IPS-18c (cell line): ENCODE measurements around the gene RIPK4.

Experiments
- H3K4me3 ChIP-seq: 2 replicates; pipeline ENCODE4 v1.7.0; 2013; ENCODE audit warnings: low read depth, mild to moderate bottlenecking, low read length, moderate library complexity; ENCODE audit not compliant: insufficient read depth
- H3K9me3 ChIP-seq: one replicate; pipeline ENCODE4 v1.6.1; 2013; ENCODE audit warnings: mild to moderate bottlenecking, low read length, moderate library complexity; ENCODE audit not compliant: control insufficient read depth, insufficient read depth

The RIPK4 gene

DNA sequence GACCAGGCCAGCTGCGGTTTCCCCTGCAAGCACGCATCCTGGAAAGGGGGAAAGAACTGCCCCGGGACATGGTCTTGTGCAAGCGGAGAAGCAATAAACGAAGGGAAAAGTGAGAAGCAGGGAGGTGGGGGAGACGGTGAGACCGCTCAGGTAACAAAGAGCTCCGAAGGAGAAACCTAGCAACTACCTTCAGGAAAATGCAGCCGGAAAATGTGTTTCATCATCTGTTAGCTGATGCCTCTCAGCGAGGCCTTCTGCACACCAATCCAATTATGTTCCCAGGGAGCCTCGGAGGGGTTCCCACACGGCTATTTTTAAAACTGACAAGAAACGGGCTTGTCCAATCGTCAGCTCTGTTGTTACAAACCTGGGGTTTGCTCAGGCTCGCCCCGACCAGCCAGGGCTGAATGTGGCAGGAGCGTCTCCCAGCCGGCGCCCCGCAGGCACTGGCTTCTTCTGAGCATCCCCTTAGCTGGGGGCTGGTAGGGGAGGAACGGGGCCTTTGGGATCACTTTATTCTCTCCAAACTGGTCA, 3.4 kb downstream of the RIPK4 start:
- H3K9me3 ChIP-seq: peaks cover 2% of the 10 kb centered on the region
- H3K4me3 ChIP-seq: peak overlapping the region; percentile 38

DNA sequence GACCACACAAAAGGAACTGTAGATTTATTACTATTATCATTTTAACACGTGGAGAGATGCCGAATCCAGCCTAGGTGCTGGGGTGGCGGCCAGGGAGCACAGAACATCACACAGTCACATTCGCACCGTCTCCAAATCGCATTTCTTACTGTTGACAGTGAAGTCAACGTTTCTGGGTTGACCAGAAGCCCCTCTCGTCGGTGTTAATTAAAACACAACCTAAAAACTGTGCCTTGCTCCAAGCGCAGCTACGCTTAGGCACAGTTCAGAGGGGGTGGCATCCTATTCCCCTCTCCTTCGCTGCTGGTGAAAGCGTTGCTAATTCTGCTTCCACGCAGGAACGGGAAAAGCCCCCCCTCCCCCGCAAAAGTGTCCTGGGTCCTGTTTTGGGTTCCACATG, 4.1 kb downstream of the RIPK4 start:
- Histone ChIP-seq H3K9me3 (peaks cover 1% of the 10 kb centered on the region), H3K4me3 (peak overlapping the region; percentile 42)

DNA sequence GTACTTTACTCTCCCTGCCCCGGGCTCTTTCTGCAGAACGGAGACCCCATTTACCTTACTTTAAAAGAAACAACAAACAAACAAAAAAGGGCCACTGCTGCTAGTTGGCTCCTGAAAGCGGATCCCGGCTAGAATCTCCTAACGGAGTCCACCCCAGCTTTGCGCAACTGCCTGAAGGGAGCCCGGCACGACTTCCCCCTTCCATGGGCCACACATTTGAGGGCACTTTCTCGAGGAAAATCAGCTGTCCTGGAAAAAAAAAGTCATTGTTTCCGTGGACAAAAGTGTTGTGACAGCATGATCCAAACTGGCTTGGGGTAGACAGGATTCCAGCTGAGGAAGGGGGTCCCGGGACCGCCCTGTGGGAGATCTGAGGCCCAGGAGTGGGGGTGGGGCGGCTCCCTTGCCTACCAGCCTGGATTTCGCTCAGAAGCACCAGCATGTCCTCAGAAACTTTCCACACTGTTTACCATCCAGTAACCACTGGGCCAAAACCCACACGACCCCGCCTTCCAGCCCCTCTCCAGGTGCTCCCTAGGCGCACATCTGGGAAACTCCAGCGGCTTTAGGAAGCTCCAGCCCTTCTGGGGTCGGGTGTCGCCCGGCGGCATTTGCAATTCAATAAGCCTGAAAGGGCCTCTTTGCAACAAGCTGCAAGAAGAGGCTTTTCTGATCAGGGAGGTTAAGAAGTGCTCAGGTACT, 4.8 kb downstream of the RIPK4 start:
- no peaks in the 10 kb centered on the region for H3K9me3 ChIP-seq
- peak overlapping the region; percentile 25; the same call in 1 of the 2 replicates for H3K4me3 ChIP-seq

DNA sequence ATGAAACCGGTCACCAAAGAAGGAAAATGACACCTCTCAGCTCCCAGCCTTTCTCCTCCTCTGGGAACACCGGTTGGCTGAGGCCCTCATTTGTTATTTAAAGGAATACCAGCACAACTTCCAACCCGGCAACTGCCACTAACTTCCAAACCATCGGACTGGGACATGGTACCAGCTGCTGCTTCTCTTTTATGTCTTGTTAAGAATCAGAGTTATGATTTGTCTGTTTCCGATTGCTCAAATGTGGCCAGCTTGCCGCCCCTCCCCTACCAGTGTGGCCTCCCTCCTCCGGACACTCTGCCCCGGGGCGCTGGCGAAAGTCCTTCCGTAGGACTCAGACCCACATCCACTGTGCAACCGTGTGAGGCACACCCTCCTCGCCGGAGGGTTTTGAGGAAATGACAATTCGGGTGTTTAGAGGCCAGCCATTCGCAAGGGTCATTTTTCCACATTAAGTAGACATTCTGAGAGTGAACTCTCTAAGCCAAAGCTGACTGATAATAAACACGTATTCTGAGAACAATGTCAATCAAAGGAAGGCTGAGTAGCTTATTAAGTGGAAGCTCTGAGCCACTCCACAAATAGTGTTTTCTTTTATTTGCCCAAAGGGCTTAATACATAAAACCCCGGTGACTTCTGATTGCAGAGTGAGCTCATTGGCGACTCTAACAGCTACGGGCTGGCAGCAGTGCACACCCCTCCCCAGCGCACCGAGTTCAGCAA, 5.5 kb downstream of the RIPK4 start:
- no peaks in the 10 kb centered on the region for H3K9me3 ChIP-seq
- peak overlapping the region; percentile 25 for H3K4me3 ChIP-seq

DNA sequence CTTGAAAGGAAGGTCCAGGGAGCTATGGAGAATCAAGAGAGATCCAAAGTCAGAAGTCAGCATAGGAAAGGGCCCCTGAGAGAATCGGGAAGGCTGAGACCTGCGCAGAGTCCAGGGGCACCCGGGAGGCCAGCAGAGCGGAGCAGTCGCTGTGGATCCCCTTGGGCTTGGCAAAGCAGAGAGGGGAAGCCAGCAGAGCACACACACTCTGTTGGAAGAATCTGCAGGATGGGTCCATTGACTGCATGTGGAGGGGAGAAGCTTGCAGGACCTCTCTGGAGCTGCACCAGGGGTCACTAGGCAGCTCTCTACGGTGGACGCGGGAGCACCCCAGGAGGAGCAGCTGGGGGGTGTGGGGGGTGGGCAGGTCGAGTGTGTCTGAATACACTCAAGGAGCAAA, 6.4 kb downstream of the RIPK4 start:
- no peaks in the 10 kb centered on the region for H3K9me3 ChIP-seq
- no peak overlapping the region for H3K4me3 ChIP-seq

DNA sequence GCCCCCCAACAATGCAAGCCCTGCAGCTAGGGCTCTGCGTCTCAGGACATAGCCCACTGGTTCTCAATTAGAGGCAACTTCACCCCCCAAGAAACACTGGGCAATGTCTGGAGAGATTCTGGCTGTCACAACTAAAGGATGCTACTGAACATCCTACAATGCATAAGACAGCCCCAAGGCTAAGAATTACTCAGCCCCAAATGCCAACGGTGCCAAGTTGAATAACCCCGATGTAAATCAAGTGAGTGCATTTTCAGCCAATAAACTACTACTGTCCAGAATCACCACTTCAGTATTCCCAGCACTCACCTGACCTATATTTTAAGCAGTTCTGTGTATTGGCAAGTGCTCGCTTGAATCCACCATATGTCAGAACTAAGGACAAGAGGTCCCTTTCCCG, 6.9 kb downstream of the RIPK4 start:
- Histone ChIP-seq H3K4me3 (no peak overlapping the region), H3K9me3 (no peaks in the 10 kb centered on the region)

DNA sequence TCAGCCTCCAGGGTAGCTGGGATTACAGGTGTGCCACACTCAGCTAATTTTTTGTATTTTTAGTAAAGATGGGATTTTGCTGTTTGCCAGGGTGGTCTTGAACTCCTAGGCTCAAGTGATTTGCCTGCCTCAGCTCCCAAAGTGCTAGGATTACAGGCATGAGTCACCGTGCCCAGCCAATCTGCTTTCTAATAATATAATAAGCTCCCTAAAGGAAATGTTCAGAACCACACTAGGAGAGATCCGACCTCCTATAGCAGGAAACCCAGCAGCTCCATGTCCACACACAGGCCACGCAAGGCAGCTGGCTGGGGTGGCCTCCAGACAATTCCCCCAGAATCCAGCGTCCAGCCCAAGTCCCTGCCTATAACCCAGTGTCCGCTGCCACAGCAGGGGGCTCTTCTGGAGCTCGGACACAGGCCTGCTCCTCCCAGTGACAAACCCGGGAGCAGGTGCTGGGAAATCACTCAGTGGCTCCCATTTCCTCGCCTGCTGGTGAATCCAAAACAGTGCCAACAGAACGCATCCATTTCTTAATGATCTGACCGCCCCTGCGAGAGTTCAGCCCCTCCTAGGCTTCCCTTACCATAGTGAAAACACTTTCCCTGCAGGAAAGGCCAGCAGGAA, 7.5 kb downstream of the RIPK4 start:
- H3K4me3 ChIP-seq: no peak overlapping the region

DNA sequence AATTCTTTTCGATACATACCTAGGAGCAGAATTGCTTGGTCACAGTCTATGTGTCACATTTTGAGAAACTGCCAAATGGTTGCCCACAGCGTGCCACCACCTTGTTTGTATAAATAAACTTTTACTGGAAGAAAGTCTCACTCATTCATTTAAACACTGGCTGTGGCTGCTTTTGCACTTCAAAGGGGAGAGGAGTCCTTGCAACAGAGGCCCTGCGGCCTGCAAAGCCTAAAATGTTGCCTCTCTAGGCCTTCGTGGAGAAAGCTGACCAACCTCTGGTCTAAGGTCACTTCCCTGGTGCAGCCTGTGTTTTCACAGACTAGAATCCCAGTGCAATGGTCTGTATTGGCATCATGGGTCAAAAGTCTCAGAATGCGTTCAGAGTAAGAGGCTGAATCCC, 8.3 kb downstream of the RIPK4 start:
- no peak overlapping the region for H3K4me3 ChIP-seq
- H3K9me3 ChIP-seq: no peaks in the 10 kb centered on the region

More for the DNA sequence above, 7.5 kb downstream of the RIPK4 start:
- H3K9me3 ChIP-seq: no peaks in the 10 kb centered on the region

DNA sequence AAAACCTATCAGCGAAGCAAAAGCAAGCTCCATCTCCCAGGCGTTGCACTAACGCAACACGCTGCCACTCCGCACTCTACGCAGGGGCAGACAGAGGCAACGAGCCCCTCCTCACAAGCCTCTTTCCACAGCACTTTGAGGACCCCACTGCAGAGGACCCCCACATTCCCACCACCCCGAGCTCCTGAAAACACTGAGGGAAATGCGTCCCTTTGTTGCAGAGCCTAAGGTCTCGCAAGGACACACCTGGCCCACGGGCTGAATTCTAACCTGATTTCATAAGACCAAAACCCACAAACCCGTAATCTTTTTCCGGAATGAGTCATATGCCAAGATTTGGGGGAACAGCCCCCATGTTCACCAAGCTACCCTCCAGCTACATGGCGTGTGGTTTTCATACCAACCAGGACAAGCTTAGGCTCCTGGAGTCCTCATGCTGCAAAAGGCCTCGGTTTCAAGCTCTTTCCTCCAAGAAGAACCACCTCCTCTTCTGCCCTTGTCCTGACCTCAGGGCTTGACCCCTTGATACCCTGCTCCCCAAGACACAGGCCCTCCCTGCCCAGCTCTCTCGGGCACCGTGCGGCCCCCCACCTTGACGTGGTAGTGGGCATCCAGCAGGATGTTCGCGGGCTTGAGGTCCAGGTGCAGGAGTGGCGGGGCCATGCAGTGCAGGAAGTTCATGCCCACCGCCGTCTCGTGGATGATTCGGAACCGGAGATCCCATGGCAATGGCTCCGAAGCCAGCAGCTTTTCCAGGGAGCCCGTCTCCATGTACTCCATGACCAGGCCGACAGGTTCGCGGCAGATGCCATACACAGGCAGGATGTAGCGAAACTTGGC, 10.7 kb downstream of the RIPK4 start:
- Histone ChIP-seq H3K9me3 (no peaks in the 10 kb centered on the region), H3K4me3 (no peak overlapping the region)

DNA sequence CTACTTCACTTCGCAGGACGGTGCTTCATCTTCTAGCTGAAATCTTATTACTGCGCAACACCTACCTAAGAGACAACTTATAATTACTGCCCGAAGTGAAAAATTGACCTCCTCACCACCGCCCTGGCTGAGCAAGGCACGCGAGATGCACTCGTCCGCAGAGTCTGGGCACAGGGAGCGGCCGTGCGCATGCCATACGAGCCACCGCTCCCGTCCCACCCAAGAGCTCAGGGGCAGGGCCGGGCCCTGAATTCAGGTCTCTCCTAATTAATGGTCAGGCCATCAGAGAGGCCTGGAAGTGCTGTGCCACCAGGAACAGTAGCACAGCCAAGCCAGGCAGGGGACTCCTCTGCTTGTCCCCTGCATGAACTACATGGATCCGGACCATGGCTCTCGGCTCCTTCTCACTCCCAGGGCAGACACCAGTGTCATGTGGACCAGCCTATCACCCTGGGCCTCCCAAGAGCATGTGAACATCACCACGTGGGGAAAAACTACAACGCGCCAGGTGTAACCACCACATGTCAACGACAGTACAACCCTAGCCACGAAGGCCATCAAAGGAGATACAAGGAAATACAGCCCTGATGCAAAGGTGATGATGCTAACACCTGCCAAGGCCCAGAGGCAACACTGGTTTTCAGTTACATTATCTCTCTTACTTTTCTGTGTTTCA, 11.5 kb downstream of the RIPK4 start:
- Histone ChIP-seq H3K9me3 (no peaks in the 10 kb centered on the region), H3K4me3 (no peak overlapping the region)

DNA sequence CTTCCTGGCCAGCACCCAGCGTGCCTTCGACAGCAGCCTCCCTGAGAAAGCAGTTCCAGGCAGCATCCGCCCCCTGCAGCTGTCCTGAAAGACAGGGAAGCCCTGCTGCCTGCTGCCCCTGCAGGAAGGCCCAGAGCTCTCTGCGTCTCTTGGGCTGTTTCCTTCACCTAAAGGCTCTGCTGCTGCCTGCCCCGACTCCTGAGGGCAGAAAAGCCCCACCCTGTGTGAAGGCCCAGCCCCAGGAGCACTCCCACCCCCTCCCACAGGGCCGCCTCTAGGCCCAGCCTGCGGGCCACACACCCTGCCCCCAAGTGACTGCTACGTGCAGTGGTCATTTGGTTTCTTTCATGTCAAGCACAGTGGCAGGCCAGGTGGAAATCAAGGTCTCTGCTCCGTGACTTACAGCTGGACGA, 12.4 kb downstream of the RIPK4 start:
- Histone ChIP-seq H3K9me3 (no peaks in the 10 kb centered on the region), H3K4me3 (no peak overlapping the region; the same call in 1 of the 2 replicates)

DNA sequence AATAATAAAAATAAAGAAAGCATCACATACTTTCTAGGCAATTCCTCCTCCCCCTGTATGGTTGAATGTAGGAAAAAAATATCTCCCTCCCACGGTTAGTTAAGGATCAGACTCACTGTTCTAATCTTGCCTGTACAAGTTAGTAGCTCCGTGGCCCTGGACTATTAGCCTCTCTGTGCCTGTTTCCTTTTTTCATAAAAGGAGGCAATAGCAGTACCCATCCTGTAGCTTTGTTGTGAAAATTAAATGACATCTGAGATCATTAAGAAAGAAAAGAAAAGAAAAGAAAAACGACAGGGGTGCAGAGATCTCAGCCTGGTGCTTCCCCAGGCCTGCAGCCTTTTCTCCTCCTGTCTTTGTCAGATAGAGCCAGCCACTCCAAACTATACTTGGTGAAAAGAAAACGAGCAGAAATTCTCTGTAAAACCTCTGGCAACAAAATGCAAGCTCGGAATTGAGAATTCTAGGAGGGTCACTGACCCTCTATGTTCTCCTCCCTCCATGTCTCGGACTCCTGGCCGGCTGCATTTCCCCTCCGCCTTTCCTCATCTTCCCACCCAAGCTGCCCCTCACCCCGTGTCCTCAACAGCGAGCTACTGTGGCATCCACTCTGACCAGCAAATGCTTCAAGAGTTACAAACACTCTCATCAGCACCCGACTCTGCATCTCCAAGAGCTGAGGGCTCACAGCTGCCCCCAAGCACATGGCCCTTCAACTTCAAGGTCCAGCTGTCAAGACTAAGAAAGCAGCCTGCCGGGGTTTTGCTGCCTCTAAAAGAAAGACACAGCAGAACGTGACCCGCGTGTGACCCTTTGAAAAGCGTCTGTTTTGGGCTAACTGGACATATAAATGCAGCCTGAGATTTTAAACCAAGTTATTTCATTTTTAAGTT, 13.6 kb downstream of the RIPK4 start:
- H3K9me3 ChIP-seq: no peaks in the 10 kb centered on the region
- H3K4me3 ChIP-seq: no peak overlapping the region

DNA sequence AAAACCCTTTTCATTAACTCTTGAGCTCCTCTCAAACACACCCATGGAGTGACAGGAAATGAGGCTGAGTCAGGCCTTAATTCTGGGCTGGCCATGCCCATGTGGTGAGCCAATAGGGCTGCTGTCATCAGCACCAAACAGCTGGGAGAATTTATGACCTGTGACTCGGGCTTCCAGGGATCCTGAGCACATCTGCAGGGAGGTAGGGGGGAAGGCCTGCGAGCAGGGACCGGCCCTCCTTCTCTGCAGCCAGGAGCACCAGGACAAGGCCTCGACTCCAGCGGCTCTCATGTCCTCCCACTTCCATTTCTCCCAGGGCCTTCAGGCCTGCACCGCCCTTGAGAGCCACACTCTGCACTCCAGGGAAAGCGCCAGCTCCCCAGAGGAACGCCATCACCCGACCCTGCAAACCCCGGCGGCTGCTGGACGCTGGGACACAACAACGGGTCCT, 14.6 kb downstream of the RIPK4 start:
- Histone ChIP-seq H3K9me3 (no peaks in the 10 kb centered on the region), H3K4me3 (no peak overlapping the region)

DNA sequence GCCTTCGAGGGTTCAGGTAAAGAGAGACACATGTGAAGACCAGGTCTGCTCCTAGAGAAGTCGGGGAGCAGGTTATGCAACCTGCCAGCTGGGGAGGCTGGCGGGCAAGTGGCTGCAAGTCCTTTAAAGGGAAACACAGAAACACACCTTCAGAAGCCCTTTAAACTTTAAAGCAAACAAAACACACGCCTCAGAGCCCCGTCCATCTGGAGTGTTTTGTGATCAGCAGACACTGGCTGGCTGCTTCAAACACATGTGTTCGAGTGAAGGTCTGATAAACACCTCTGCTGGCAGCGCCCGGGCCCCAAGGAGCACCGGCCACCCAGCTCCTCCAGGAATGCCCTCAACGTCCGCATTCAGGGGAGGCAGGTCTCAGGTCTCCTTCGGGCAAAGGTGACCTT, 15.2 kb downstream of the RIPK4 start:
- H3K4me3 ChIP-seq: no peak overlapping the region
- no peaks in the 10 kb centered on the region for H3K9me3 ChIP-seq

DNA sequence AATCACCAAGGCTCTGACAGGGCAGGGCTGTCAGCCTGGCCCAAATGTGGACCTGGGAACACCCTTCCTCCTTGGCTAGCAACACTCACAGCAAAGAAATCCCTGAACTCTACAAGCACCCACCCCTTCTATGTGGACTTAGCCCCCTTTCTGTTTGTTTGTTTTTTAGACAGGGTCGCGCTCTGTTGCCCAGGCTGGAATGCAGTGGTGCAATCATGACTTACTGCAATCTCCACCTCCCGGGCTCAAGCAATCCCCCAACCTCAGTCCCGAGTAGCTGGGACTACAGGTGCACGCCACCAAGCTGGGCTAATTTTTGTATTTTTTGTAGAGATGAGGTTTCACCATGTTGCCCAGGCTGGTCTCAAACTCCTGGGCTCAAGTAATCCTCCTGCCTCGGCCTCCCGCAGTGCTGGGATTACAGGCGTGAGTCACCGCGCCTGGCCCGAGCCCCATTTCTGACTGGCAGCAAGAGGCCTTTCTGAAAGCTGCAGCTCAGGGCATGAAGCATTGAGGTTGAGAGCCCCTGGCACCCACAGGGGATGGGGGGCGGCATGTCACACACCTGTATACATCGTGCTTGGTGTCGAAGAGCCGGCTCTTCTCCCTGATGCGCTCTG, 16.2 kb downstream of the RIPK4 start:
- Histone ChIP-seq H3K4me3 (no peak overlapping the region), H3K9me3 (no peaks in the 10 kb centered on the region)
